Heart left ventricle (tissue), 13 donors: ENCODE results near the gene RGS6.
A peak's percentile ranks its signal among the peaks of the same experiment; 100 is the strongest.

Experiments
- CTCF ChIP-seq, 12 donors: fragments of 200-600 bp; sonication (generic) in 4 of 12; IDR thresholded peaks; one replicate each; pipeline versions ENCODE4 v1.5.0 to v1.8.0; 2018 to 2022; ENCODE audit warnings: antibody characterized with exemption in 12 of 12, mild to moderate bottlenecking in 5 of 12
- POLR2A ChIP-seq, 2 donors: fragments of 450-650 bp; IDR thresholded peaks; one replicate each; pipeline ENCODE4 v1.6.1; 2017; ENCODE audit warnings: antibody characterized with exemption in 2 of 2, mild to moderate bottlenecking in 2 of 2, moderate library complexity in 2 of 2
- donor health status: ischemic (EF 13 %, LVEDD 7.1; RV severe dilation, severe dysfunction).
- donor health status: DM: no; HTN: yes; CAD: no.
- donor health status: DM: no; HTN: no; CAD: no.
- donor health status: ischemic (EF 25% LVEDD 6.9; RV normal size, moderate dysfunction).
- donor health status: ischemic (EF 25% LVEDD 5.7; RV mildly dilated, moderate dysfunction).
- donor health status: ischemic (EF 35%, LVEDD 5.7; RV mildly dilated, moderate dysfunction).
- donor health status: nonischemic (EF 11% LVEDD 7.7; RV severe dilation, severe dysfunction).
- donor health status: DM: yes; HTN: yes; CAD: no.
- donor health status: PGD.
- donor health status: ischemic (EF 29% LVEDD 5.4; RV normal size, mild dysfunction).
- donor health status: nonischemic (EF 23%, LVEDD 6.1; RV moderate dilation, normal function).

GRCh38 chr14:71932229-71932981 is at the start of gene RGS6:
- TF ChIP-seq CTCF (IDR thresholded peaks at IDR 0.05), result peak in 9 of 12 donors; percentile 5 to 57 (median 35)
- no peak for TF ChIP-seq POLR2A (IDR thresholded peaks at IDR 0.05)
